ENCODE measurements around the gene MT1G.

- no peak for TF ChIP-seq CTCF (IDR thresholded peaks at IDR 0.05)
- TF ChIP-seq EP300 (IDR thresholded peaks at IDR 0.05) = no peak
Measured at GRCh38 chr16:56715126-56715525, 47.3 kb upstream of the MT1G start.
